Tibial artery (tissue), 4 donors: ENCODE data around the gene SEPTIN2.
"Not testable (repeated sequence)": the region's sequence is repeated elsewhere in the genome, so short reads cannot be mapped to it uniquely, and the experiment has no call there.

ENCODE experiments used
- DNase-seq, 2 donors: peaks; one replicate each; pipeline ENCODE4 v3.0.0-alpha.2; 2019
- H3K27ac ChIP-seq, 2 donors: fragments of 200-600 bp; sonication (generic) in 1 of 2; 1 replicate in 1 of 2; 2 replicates in 1 of 2; pipeline ENCODE4 v1.5.1; 2018 to 2019; ENCODE audit warnings: mild to moderate bottlenecking in 1 of 2
- H3K27me3 ChIP-seq, 2 donors: fragments of 200-600 bp; sonication (generic) in 1 of 2; one replicate each; pipeline versions ENCODE4 v1.5.1 to v1.6.0; 2016 to 2019
- H3K36me3 ChIP-seq, 3 donors: fragments of 200-600 bp; sonication (generic) in 2 of 3; one replicate each; pipeline ENCODE4 v1.5.1; 2016 to 2019; ENCODE audit warnings: mild to moderate bottlenecking in 2 of 3
- H3K4me1 ChIP-seq, 4 donors: fragments of 200-600 bp; sonication (generic) in 2 of 4; 1 replicate in 3 of 4; 2 replicates in 1 of 4; pipeline ENCODE4 v1.5.1; 2016 to 2019
- H3K4me3 ChIP-seq, 2 donors: fragments of 200-600 bp; sonication (generic) in 1 of 2; 1 replicate in 1 of 2; 2 replicates in 1 of 2; pipeline ENCODE4 v1.5.1; 2018 to 2019; ENCODE audit warnings: mild to moderate bottlenecking in 2 of 2
- H3K9me3 ChIP-seq, 3 donors: fragments of 200-600 bp; sonication (generic) in 1 of 3; one replicate each; pipeline ENCODE4 v1.5.1; 2016 to 2019
- CTCF ChIP-seq, 2 experiments: fragments of 200-600 bp in 1 of 2; fragments of 450-650 bp in 1 of 2; IDR thresholded peaks; one replicate each; pipeline ENCODE4 v1.5.1; 2017 to 2019; ENCODE audit warnings: antibody characterized with exemption in 2 of 2, mild to moderate bottlenecking in 1 of 2, moderate library complexity in 1 of 2
- intact Hi-C: fragments of 100-400 bp; cut with DNase I; formaldehyde crosslinking; loops from one replicate; pipeline ENCODE4 v1.15.0; 2023; ENCODE audit warnings: low total_unique reads

The SEPTIN2 gene

GRCh38 chr2:241378816-241379215 is 63.1 kb downstream of the SEPTIN2 start:
- no peak for DNase-seq
- Histone ChIP-seq H3K9me3 (no peaks in the 10 kb centered on the region), H3K27me3 (no peaks in the 10 kb centered on the region), H3K36me3 (peaks cover 0 to 19% (median 14%) of the 10 kb centered on the region in 3 donors), H3K4me1 (peaks cover 0 to 79% (median 62%) of the 10 kb centered on the region in 4 donors), H3K4me3 (no peak overlapping the region), H3K27ac (peak overlapping the region; percentile 43 to 69)
- TF ChIP-seq CTCF (IDR thresholded peaks at IDR 0.05): no peak
- intact Hi-C loops: loop anchor here (10.0 kb wide), 1 partner anchor 136 kb away; no protein-coding TSS in a partner anchor

- no peak for TF ChIP-seq CTCF (IDR thresholded peaks at IDR 0.05)
- Histone ChIP-seq H3K27me3 (no peaks in the 10 kb centered on the region), H3K9me3 (no peaks in the 10 kb centered on the region), H3K4me1 (peaks cover 0 to 89% (median 69%) of the 10 kb centered on the region in 4 donors), H3K27ac (peak overlapping the region; percentile 43 to 69), H3K4me3 (no peak overlapping the region), H3K36me3 (peaks cover 0 to 11% (median 9%) of the 10 kb centered on the region in 3 donors)
- DNase-seq: no peak
- intact Hi-C loops: loop anchor here (10.0 kb wide), 1 partner anchor 135 kb away; no protein-coding TSS in a partner anchor
These were observed 64.1 kb downstream of the SEPTIN2 start for GRCh38 chr2:241379481-241380480.

DNA sequence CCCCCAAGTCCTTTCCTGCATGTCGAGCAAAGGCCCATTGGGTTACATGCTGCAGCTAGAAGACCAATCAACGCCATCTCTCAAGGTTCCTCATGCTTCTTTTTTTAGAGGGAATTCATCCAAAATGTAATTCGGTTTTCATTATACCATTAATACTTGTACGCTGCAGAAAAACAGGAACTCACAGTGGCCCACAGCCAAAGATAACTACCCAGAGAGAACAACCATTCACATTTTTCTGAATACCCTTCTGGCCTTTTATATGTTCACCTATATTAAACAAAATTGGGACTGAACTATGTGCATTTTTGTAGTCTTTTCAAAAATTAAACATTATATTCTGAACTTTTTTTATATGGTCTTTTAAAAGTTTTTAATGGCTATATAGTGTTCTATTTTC is 66.1 kb downstream of the SEPTIN2 start:
- Histone ChIP-seq H3K4me3 (no peak overlapping the region), H3K9me3 (no peaks in the 10 kb centered on the region), H3K27ac (peak overlapping the region; percentile 43 to 69), H3K27me3 (no peaks in the 10 kb centered on the region), H3K4me1 (peaks cover 0 to 76% (median 65%) of the 10 kb centered on the region in 4 donors), H3K36me3 (no peaks in the 10 kb centered on the region)
- TF ChIP-seq CTCF (IDR thresholded peaks at IDR 0.05): no peak
- intact Hi-C loops: no loop called here
- no peak for DNase-seq

- H3K36me3 ChIP-seq, H3K4me3 ChIP-seq, intact Hi-C loops, H3K27ac ChIP-seq, H3K9me3 ChIP-seq, H3K27me3 ChIP-seq, DNase-seq: not testable (repeated sequence)
- peaks cover 0 to 44% (median 39%) of the 10 kb centered on the region in 4 donors for H3K4me1 ChIP-seq
These were observed 69.7 kb downstream of the SEPTIN2 start for GRCh38 chr2:241385450-241385849.

DNA sequence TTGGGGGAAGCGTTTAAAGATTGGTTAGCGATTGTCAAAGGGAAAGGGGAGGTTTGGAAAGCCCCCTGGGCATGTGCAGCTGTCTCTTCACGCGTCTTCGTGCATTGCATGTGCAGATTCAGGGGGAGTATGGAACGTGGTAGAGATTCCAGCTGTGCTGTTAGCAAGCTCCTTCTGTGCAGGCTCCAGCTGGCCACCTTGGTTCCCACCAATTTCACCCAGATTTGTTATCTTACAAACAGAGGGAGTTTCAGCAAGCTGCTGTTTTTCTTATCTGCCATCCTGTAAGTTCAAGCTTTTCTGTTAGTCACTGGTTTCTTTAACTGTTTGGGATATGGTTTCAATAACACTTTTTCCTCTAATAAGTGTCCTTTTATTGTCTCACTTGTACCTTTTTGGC is 70.8 kb downstream of the SEPTIN2 start:
- H3K27ac ChIP-seq: no peak overlapping the region
- H3K9me3 ChIP-seq: no peaks in the 10 kb centered on the region

More for the DNA sequence above, 70.8 kb downstream of the SEPTIN2 start:
- no peaks in the 10 kb centered on the region for H3K36me3 ChIP-seq
- peaks cover 0 to 33% (median 28%) of the 10 kb centered on the region in 4 donors for H3K4me1 ChIP-seq
- no peak for TF ChIP-seq CTCF (IDR thresholded peaks at IDR 0.05)
- intact Hi-C loops: no loop called here
- DNase-seq: no peak
- no peaks in the 10 kb centered on the region for H3K27me3 ChIP-seq
- H3K4me3 ChIP-seq: no peak overlapping the region
